ENCODE results near the gene RUNX2. TPM values are rescaled to one million over a fixed set of nuclear protein-coding genes. Genes with fewer than 3 reads are reported as not detected.

Gene RUNX2
- total RNA-seq, 1 experiment from 2014 or later: 7.0 TPM

- TF ChIP-seq TCF7L2 (IDR thresholded peaks at IDR 0.05; ENCODE audit: low read depth, low read length): no peak
- TF ChIP-seq CTCF (IDR thresholded peaks at IDR 0.05): no peak
- no peak for TF ChIP-seq REST (IDR thresholded peaks at IDR 0.05; ENCODE audit: insufficient read depth in 1 of 2, low read depth in 2 of 2, low read length in 1 of 2)
- TF ChIP-seq POLR2AphosphoS5 (IDR thresholded peaks at IDR 0.05; ENCODE audit: low read depth, low read length): no peak
- no peak for TF ChIP-seq SIN3A (IDR thresholded peaks at IDR 0.05; ENCODE audit: borderline replicate concordance, insufficient read depth, low read depth, low read length)
- no peaks in the 10 kb centered on the region for H3K9me3 ChIP-seq (ENCODE audit: control insufficient read depth, insufficient read depth, low read depth, low read length)
- DNase-seq (ENCODE audit: low read depth, low spot score) (no peak), ATAC-seq (no peak)
- no peaks in the 10 kb centered on the region for H3K27me3 ChIP-seq (ENCODE audit: control insufficient read depth, insufficient read depth, low read length)
- H3K4me1 ChIP-seq (ENCODE audit: control insufficient read depth, insufficient read depth, low read length): no peaks in the 10 kb centered on the region
- intact Hi-C loops (cut with micrococcal nuclease; ENCODE audit: unreplicated experiment) (no loop called here), in situ Hi-C loops (cut with HindIII; ENCODE audit: low pct_unique_long_range_greater_than_20kb, low sequenced_read_pairs) (no loop called here)
- BruUV-seq (replicated peaks): no TSS peak
- H3K27ac ChIP-seq (ENCODE audit: low read length): no peak overlapping the region
- CTCF ChIA-PET: no interaction called here
- no peaks in the 10 kb centered on the region for H3K36me3 ChIP-seq (ENCODE audit: control insufficient read depth, insufficient read depth, low read length)
- H3K4me3 ChIP-seq (ENCODE audit: low read depth in 2 of 2, low read length in 2 of 2): no peak overlapping the region
- POLR2A ChIA-PET: no interaction called here
Observed at GRCh38 chr6:45691426-45691825, 363.3 kb downstream of the RUNX2 start.

- Histone ChIP-seq H3K9me3 (ENCODE audit: control insufficient read depth, insufficient read depth, low read depth, low read length) (no peaks in the 10 kb centered on the region), H3K27ac (ENCODE audit: low read length) (no peak overlapping the region), H3K27me3 (ENCODE audit: control insufficient read depth, insufficient read depth, low read length) (no peaks in the 10 kb centered on the region), H3K4me1 (ENCODE audit: control insufficient read depth, insufficient read depth, low read length) (no peaks in the 10 kb centered on the region), H3K36me3 (ENCODE audit: control insufficient read depth, insufficient read depth, low read length) (no peaks in the 10 kb centered on the region), H3K4me3 (ENCODE audit: low read depth in 2 of 2, low read length in 2 of 2) (no peak overlapping the region)
- intact Hi-C loops (cut with micrococcal nuclease; ENCODE audit: unreplicated experiment): no loop called here
- in situ Hi-C loops (cut with HindIII; ENCODE audit: low pct_unique_long_range_greater_than_20kb, low sequenced_read_pairs): no loop called here
- TF ChIP-seq CTCF (IDR thresholded peaks at IDR 0.05) (no peak), REST (IDR thresholded peaks at IDR 0.05; ENCODE audit: insufficient read depth in 1 of 2, low read depth in 2 of 2, low read length in 1 of 2) (no peak), SIN3A (IDR thresholded peaks at IDR 0.05; ENCODE audit: borderline replicate concordance, insufficient read depth, low read depth, low read length) (no peak)
- DNase-seq (ENCODE audit: low read depth, low spot score) (no peak), ATAC-seq (no peak)
- ChIA-PET CTCF (no interaction called here), POLR2A (no interaction called here)
- BruUV-seq (replicated peaks): no TSS peak
Observed at GRCh38 chr6:45692021-45692420, 363.9 kb downstream of the RUNX2 start.
